A673 (cell line): ENCODE results near the gene RALA. TPM values are rescaled to one million over a fixed set of nuclear protein-coding genes. Genes with fewer than 3 reads are reported as not detected.

Experiments
- BruUV-seq: library from RNA; stranded (reverse); fragments of 400-500 nt; replicated peaks from 2 replicates; lab custom pipeline; 2021; lab: Mats Ljungman, UMichigan
- CTCF ChIA-PET: fragments of 300-600 bp; sonication (Branson Sonifier 250); formaldehyde crosslinking; loops from one replicate; lab custom pipeline; 2022; ENCODE audit warnings: antibody characterized with exemption; lab: Charles Lee
- POLR2A ChIA-PET: fragments of 300-600 bp; sonication (Branson Sonifier 250); formaldehyde crosslinking; loops from one replicate; lab custom pipeline; 2022; ENCODE audit warnings: antibody characterized with exemption; ENCODE audit not compliant: low non-redundant PET; lab: Charles Lee
- DNase-seq: peaks from one replicate; pipeline ENCODE4 v3.0.0-alpha.2; 2015; ENCODE audit warnings: low spot score
- H3K27ac ChIP-seq: fragments of 200-600 bp; sonication (generic); 2 replicates; pipeline ENCODE4 v1.5.1; 2016; ENCODE audit warnings: mixed run types, low read depth, mild to moderate bottlenecking, mixed read lengths, antibody characterized with exemption, low read length; ENCODE audit not compliant: poor library complexity, severe bottlenecking
- H3K27me3 ChIP-seq: fragments of 200-600 bp; sonication (generic); replicated peaks from 2 replicates; pipeline ENCODE4 v1.6.1; 2017; ENCODE audit warnings: mixed run types, low read depth, mild to moderate bottlenecking, mixed read lengths, antibody characterized with exemption, low read length; ENCODE audit not compliant: insufficient read depth, poor library complexity
- H3K36me3 ChIP-seq: fragments of 200-600 bp; sonication (generic); 2 replicates; pipeline ENCODE4 v1.6.1; 2016; ENCODE audit warnings: mixed run types, mild to moderate bottlenecking, mixed read lengths, antibody characterized with exemption, low read length; ENCODE audit not compliant: insufficient read depth, poor library complexity, severe bottlenecking
- H3K4me1 ChIP-seq: fragments of 200-600 bp; sonication (generic); 2 replicates; pipeline ENCODE4 v1.6.1; 2017; ENCODE audit warnings: mixed run types, mild to moderate bottlenecking, mixed read lengths, antibody characterized with exemption, low read length; ENCODE audit not compliant: insufficient read depth, poor library complexity, severe bottlenecking
- H3K4me3 ChIP-seq: fragments of 200-600 bp; sonication (generic); 2 replicates; pipeline ENCODE4 v1.5.1; 2016; ENCODE audit warnings: low read depth, mixed run types, mild to moderate bottlenecking, mixed read lengths, low read length; ENCODE audit not compliant: poor library complexity, severe bottlenecking
- H3K9me3 ChIP-seq: fragments of 200-600 bp; sonication (generic); 2 replicates; pipeline ENCODE4 v1.6.1; 2016; ENCODE audit warnings: mixed run types, low read depth, mild to moderate bottlenecking, mixed read lengths, antibody characterized with exemption, low read length; ENCODE audit not compliant: poor library complexity, severe bottlenecking
- EZH2 ChIP-seq: fragments of 200-600 bp; sonication (generic); IDR thresholded peaks from 2 replicates; pipeline ENCODE4 v1.6.1; 2017; ENCODE audit warnings: borderline replicate concordance, low read depth, mild to moderate bottlenecking, mixed read lengths, antibody characterized with exemption, low read length; ENCODE audit not compliant: poor library complexity, severe bottlenecking
- intact Hi-C: fragments of 100-400 bp; cut with micrococcal nuclease; formaldehyde crosslinking; loops from one replicate; pipeline ENCODE4 v1.10.0; 2022; ENCODE audit not compliant: unreplicated experiment
- total RNA-seq: library from RNA; stranded (reverse); gene quantifications from 2 replicates; pipeline ENCODE4 v1.2.3, GENCODE V29; 2021
- TF ChIP-seq, protein P1 (sequence below): fragments of 300-800, 200-600 bp; sonication (generic); conservative IDR thresholded peaks from 2 replicates; pipeline ENCODE4 v1.5.1; 2017; ENCODE audit warnings: low read depth, mild to moderate bottlenecking, antibody characterized with exemption, low read length, moderate library complexity, mixed read lengths

Gene RALA
- total RNA-seq, 1 experiment from 2014 or later = 33.9 TPM

DNA sequence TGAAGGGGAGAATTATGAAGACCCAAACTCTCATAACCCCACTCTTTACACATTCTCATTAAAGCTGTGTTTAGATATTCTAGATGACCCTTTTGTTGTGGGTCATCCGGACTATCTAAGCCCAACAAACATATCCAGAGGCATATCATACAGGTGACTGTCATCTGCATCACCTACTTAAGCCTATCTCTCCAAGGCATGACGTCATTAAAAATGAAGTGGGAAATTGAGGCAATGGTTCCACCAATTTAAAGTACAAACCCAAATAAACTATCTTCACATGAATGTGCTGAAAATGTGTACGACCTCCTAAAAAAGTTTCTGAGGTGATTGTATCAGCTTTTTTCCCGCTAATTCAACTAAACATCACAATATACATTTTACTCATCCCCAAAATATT, 4.5 kb upstream of the RALA start:
- intact Hi-C loops = no loop called here
- Histone ChIP-seq H3K4me1 (peaks cover 7% of the 10 kb centered on the region), H3K4me3 (no peak overlapping the region), H3K9me3 (no peaks in the 10 kb centered on the region), H3K27ac (no peak overlapping the region), H3K27me3 (no peaks in the 10 kb centered on the region), H3K36me3 (peaks cover 5% of the 10 kb centered on the region)
- DNase-seq = no peak
- TF ChIP-seq, protein P1, sequence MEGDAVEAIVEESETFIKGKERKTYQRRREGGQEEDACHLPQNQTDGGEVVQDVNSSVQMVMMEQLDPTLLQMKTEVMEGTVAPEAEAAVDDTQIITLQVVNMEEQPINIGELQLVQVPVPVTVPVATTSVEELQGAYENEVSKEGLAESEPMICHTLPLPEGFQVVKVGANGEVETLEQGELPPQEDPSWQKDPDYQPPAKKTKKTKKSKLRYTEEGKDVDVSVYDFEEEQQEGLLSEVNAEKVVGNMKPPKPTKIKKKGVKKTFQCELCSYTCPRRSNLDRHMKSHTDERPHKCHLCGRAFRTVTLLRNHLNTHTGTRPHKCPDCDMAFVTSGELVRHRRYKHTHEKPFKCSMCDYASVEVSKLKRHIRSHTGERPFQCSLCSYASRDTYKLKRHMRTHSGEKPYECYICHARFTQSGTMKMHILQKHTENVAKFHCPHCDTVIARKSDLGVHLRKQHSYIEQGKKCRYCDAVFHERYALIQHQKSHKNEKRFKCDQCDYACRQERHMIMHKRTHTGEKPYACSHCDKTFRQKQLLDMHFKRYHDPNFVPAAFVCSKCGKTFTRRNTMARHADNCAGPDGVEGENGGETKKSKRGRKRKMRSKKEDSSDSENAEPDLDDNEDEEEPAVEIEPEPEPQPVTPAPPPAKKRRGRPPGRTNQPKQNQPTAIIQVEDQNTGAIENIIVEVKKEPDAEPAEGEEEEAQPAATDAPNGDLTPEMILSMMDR = no peak
- TF ChIP-seq EZH2 = no peak
- no TSS peak for BruUV-seq
- CTCF ChIA-PET = no interaction called here
- POLR2A ChIA-PET = no interaction called here

DNA sequence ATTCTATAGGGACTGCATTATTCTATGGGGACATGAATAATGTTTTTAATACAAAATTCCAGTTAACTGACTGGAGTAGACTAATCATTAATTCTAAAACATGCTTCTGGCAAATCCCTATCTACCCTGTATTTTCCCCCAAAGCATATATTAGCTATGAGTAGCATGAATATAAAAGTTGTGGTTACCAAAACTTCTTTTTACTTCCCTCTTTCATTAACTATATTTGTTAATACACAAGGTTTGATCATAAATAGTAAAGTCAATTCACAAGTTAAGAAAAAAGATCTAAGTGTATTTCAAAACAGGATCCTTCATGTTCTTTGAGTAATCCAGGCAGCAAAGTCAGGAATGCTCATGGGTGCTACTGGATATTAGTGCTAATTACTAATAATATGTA, 2.9 kb upstream of the RALA start:
- BruUV-seq = no TSS peak
- H3K4me1 ChIP-seq = peaks cover 14% of the 10 kb centered on the region
- H3K9me3 ChIP-seq = no peaks in the 10 kb centered on the region
- ChIA-PET CTCF (no interaction called here), POLR2A (no interaction called here)
- no peak overlapping the region for H3K27ac ChIP-seq
- H3K4me3 ChIP-seq = no peak overlapping the region
- intact Hi-C loops = no loop called here
- no peak for TF ChIP-seq EZH2
- TF ChIP-seq, protein P1 = no peak
- H3K36me3 ChIP-seq = peaks cover 5% of the 10 kb centered on the region
- H3K27me3 ChIP-seq = no peaks in the 10 kb centered on the region
- no peak for DNase-seq

DNA sequence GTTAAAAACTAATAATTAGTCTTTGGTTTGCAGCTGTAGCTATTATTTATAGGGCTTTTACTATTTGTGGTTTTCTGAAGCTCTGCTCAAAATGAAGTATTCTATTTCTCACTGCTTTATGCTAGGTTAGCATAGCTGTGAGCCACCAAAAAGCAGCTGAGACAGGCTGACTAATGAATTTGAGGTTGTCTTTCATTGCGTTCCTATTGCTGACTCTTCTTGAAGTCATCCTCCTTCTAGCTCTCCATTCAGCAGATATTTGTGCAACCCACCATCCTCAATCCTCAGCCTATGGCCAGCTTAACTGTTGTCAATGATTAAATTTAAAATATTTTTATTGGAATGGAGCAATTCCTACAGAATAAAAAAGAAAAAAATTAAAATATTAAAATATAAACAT, 2.1 kb upstream of the RALA start:
- Histone ChIP-seq H3K36me3 (peaks cover 5% of the 10 kb centered on the region), H3K4me1 (peaks cover 16% of the 10 kb centered on the region), H3K27ac (no peak overlapping the region), H3K27me3 (no peaks in the 10 kb centered on the region), H3K9me3 (no peaks in the 10 kb centered on the region), H3K4me3 (no peak overlapping the region)
- BruUV-seq = no TSS peak
- TF ChIP-seq EZH2 = no peak
- TF ChIP-seq, protein P1 = no peak
- intact Hi-C loops = no loop called here
- ChIA-PET POLR2A (no interaction called here), CTCF (no interaction called here)
- DNase-seq = no peak
